Measurements from ENCODE around the gene PREPL. TPM values are rescaled to one million over a fixed set of nuclear protein-coding genes. Genes with fewer than 3 reads are reported as not detected.

PREPL gene
- total and polyA plus RNA-seq, 2 of the 8 experiments (the other 6 are each of a cell fraction or from before 2014, with no cell fraction given), result 13.6 to 38.9 TPM

GRCh38 chr2:44328750-44329149 is 32.5 kb downstream of the PREPL start (continued):
- no peak for TF ChIP-seq CHD7 (IDR thresholded peaks at IDR 0.05; ENCODE audit: insufficient replicate concordance, low read length)
- no peak for TF ChIP-seq PHF8 (conservative IDR thresholded peaks at IDR 0.05; ENCODE audit: low read depth, low read length)
- TF ChIP-seq MAX (IDR thresholded peaks at IDR 0.05), result no peak
- TF ChIP-seq SAP30 (IDR thresholded peaks at IDR 0.05; ENCODE audit: insufficient read depth, insufficient replicate concordance, low read length), result no peak

All from H1 (cell line).